Ectodermal cell (in vitro differentiated cells): ENCODE measurements around the gene PRSS21.
A peak's percentile ranks its signal among the peaks of the same experiment; 100 is the strongest.

Experiments
- H3K27ac ChIP-seq: 2 replicates; pipeline ENCODE4 v1.7.0; 2013; ENCODE audit warnings: mild to moderate bottlenecking, low read depth, low read length; ENCODE audit not compliant: insufficient read depth, poor library complexity, severe bottlenecking
- H3K27me3 ChIP-seq: 2 replicates; pipeline ENCODE4 v1.7.0; 2013; ENCODE audit warnings: mild to moderate bottlenecking, low read length; ENCODE audit not compliant: insufficient read depth, control insufficient read depth, poor library complexity, severe bottlenecking
- H3K36me3 ChIP-seq: one replicate; pipeline ENCODE4 v1.7.0; 2013; ENCODE audit warnings: low read length; ENCODE audit not compliant: control insufficient read depth, insufficient read depth
- H3K4me1 ChIP-seq: one replicate; pipeline ENCODE4 v1.7.0; 2013; ENCODE audit warnings: low read length; ENCODE audit not compliant: control insufficient read depth, insufficient read depth
- H3K4me3 ChIP-seq: 2 replicates; pipeline ENCODE4 v1.7.0; 2013; ENCODE audit warnings: low read depth, low read length, control low read depth; ENCODE audit not compliant: insufficient read depth
- H3K9me3 ChIP-seq: 2 replicates; pipeline ENCODE4 v1.7.0; 2013; ENCODE audit warnings: mild to moderate bottlenecking, low read length, moderate library complexity; ENCODE audit not compliant: control insufficient read depth
- WGBS, 2 experiments: methylation state at CpG; one replicate each; pipeline ENCODE4 v1.1.7; 2013; ENCODE audit warnings: missing lambda C conversion rate in 2 of 2; 5-methylcytosine and 5-hydroxymethylcytosine counted together

Gene PRSS21

GRCh38 chr16:2856686-2857450 lies 39.8 kb downstream of the PRSS21 start:
- 87 to 88% methylated on average over 24 of the region's 24 CpGs for WGBS, 2 experiments
- H3K9me3 ChIP-seq: no peaks in the 10 kb centered on the region
- H3K36me3 ChIP-seq: no peaks in the 10 kb centered on the region
- no peak overlapping the region for H3K27ac ChIP-seq
- H3K27me3 ChIP-seq: peaks cover 37% of the 10 kb centered on the region
- H3K4me3 ChIP-seq: no peak overlapping the region
- no peaks in the 10 kb centered on the region for H3K4me1 ChIP-seq

GRCh38 chr16:2857451-2858244 lies 40.6 kb downstream of the PRSS21 start, which contains the start of gene PRSS22:
Gene PRSS22, minus strand, starts transcription at chr16:2858170. Its CDS starts 66 bp downstream, at chr16:2858104.
- peaks cover 37% of the 10 kb centered on the region for H3K27me3 ChIP-seq
- WGBS, 2 experiments: 10 to 13% methylated on average over 42 of the region's 42 CpGs

GRCh38 chr16:2858245-2859025 lies 41.4 kb downstream of the PRSS21 start:
- Histone ChIP-seq H3K36me3 (no peaks in the 10 kb centered on the region), H3K4me1 (no peaks in the 10 kb centered on the region), H3K4me3 (no peak overlapping the region), H3K9me3 (no peaks in the 10 kb centered on the region), H3K27ac (no peak overlapping the region), H3K27me3 (peaks cover 37% of the 10 kb centered on the region)
- 23 to 27% methylated on average over 23 of the region's 23 CpGs for WGBS, 2 experiments

More at GRCh38 chr16:2857451-2858244, 40.6 kb downstream of the PRSS21 start, which contains the start of gene PRSS22:
- no peaks in the 10 kb centered on the region for H3K4me1 ChIP-seq
- no peak within 1 kb of the TSS for H3K4me3 ChIP-seq
- H3K27ac ChIP-seq: no peak within 1 kb of the TSS
- H3K36me3 ChIP-seq: no peaks in the 10 kb centered on the region
- H3K9me3 ChIP-seq: no peaks in the 10 kb centered on the region

- no peaks in the 10 kb centered on the region for H3K36me3 ChIP-seq
- no peak overlapping the region for H3K4me3 ChIP-seq
- no peak overlapping the region for H3K27ac ChIP-seq
- 74% methylated on average over 10 of the region's 10 CpGs for WGBS, 2 experiments
- H3K4me1 ChIP-seq: no peaks in the 10 kb centered on the region
- peaks cover 50% of the 10 kb centered on the region for H3K27me3 ChIP-seq
- no peaks in the 10 kb centered on the region for H3K9me3 ChIP-seq
Observed at GRCh38 chr16:2859686-2860265, 42.7 kb downstream of the PRSS21 start.

GRCh38 chr16:2860826-2861567 lies 44.0 kb downstream of the PRSS21 start:
- Histone ChIP-seq H3K27me3 (peaks cover 63% of the 10 kb centered on the region), H3K9me3 (no peaks in the 10 kb centered on the region)

GRCh38 chr16:2865651-2866050 lies 48.6 kb downstream of the PRSS21 start:
- Histone ChIP-seq H3K27ac (no peak overlapping the region), H3K27me3 (peaks cover 54% of the 10 kb centered on the region), H3K36me3 (no peaks in the 10 kb centered on the region), H3K4me3 (no peak overlapping the region), H3K4me1 (no peaks in the 10 kb centered on the region), H3K9me3 (no peaks in the 10 kb centered on the region)
- WGBS, 2 experiments: 79 to 87% methylated on average over 4 of the region's 4 CpGs

More at GRCh38 chr16:2860826-2861567, 44.0 kb downstream of the PRSS21 start:
- no peak overlapping the region for H3K27ac ChIP-seq
- no peaks in the 10 kb centered on the region for H3K36me3 ChIP-seq
- 79 to 80% methylated on average over 8 of the region's 8 CpGs for WGBS, 2 experiments
- H3K4me3 ChIP-seq: no peak overlapping the region
- no peaks in the 10 kb centered on the region for H3K4me1 ChIP-seq

GRCh38 chr16:2866431-2866830 lies 49.4 kb downstream of the PRSS21 start:
- no peak overlapping the region for H3K4me3 ChIP-seq
- WGBS, 2 experiments: 61% methylated on average over 3 of the region's 4 CpGs
- H3K27me3 ChIP-seq: peaks cover 61% of the 10 kb centered on the region
- H3K27ac ChIP-seq: no peak overlapping the region
- no peaks in the 10 kb centered on the region for H3K36me3 ChIP-seq
- no peaks in the 10 kb centered on the region for H3K4me1 ChIP-seq
- no peaks in the 10 kb centered on the region for H3K9me3 ChIP-seq

- Histone ChIP-seq H3K9me3 (no peaks in the 10 kb centered on the region), H3K27me3 (peaks cover 68% of the 10 kb centered on the region), H3K4me1 (no peaks in the 10 kb centered on the region), H3K4me3 (peak overlapping the region; percentile 54), H3K36me3 (no peaks in the 10 kb centered on the region), H3K27ac (no peak overlapping the region)
- 76% methylated on average over 7 to 8 of the region's 8 CpGs for WGBS, 2 experiments
Observed at GRCh38 chr16:2867661-2867986, 50.6 kb downstream of the PRSS21 start.

GRCh38 chr16:2867987-2868789 lies 51.2 kb downstream of the PRSS21 start:
- no peaks in the 10 kb centered on the region for H3K36me3 ChIP-seq
- H3K27ac ChIP-seq: no peak overlapping the region
- peak overlapping the region; percentile 54 for H3K4me3 ChIP-seq
- H3K4me1 ChIP-seq: no peaks in the 10 kb centered on the region
- 2 to 3% methylated on average over 44 to 45 of the region's 45 CpGs for WGBS, 2 experiments
- no peaks in the 10 kb centered on the region for H3K9me3 ChIP-seq
- peaks cover 68% of the 10 kb centered on the region for H3K27me3 ChIP-seq
